ENCODE results near the gene SIRPG. TPM values are rescaled to one million over a fixed set of nuclear protein-coding genes. Genes with fewer than 3 reads are reported as not detected.
A peak's percentile ranks its signal among the peaks of the same experiment; 100 is the strongest.

The SIRPG gene
- total and polyA plus RNA-seq, 2 of the 13 experiments (the other 11 are each of a cell fraction or from before 2014, with no cell fraction given): not detected

DNA sequence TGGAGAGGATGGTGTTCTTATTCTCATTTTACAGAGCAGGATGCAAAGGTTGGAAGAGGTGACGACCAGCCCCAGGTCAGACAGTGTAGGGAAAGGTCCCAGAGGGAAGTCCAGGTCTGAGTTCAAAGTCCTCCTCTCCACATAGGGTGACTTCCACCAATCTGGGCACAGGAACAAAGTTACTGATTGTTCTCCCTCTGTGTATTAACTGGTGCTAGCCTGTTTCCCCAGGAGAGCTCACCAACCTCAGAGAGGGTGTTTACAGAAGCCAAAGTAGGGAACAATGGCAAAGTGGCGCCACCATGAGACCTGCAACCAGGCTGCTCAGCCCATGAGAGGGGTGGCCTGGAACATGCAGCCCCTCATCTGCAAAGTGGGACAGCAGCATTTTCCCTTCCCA, 21.0 kb downstream of the SIRPG start (continued):
- TF ChIP-seq, protein P1, sequence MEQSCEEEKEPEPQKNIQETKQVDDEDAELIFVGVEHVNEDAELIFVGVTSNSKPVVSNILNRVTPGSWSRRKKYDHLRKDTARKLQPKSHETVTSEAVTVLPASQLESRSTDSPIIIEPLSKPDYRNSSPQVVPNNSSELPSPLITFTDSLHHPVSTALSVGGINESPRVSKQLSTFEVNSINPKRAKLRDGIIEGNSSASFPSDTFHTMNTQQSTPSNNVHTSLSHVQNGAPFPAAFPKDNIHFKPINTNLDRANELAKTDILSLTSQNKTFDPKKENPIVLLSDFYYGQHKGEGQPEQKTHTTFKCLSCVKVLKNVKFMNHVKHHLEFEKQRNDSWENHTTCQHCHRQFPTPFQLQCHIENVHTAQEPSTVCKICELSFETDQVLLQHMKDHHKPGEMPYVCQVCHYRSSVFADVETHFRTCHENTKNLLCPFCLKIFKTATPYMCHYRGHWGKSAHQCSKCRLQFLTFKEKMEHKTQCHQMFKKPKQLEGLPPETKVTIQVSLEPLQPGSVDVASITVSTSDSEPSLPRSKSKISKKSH (CRISPR knock-in tag; IDR thresholded peaks at IDR 0.05; ENCODE audit: borderline replicate concordance): no peak
- TF ChIP-seq ZBTB20 (CRISPR knock-in tag; IDR thresholded peaks at IDR 0.05; ENCODE audit: borderline replicate concordance, low read depth) (peak; percentile 32; the same call in 1 of the 2 replicates), SETDB1 (CRISPR knock-in tag; IDR thresholded peaks at IDR 0.05; ENCODE audit: borderline replicate concordance) (no peak), HIVEP1 (CRISPR knock-in tag; IDR thresholded peaks at IDR 0.05) (0 out of 2 replicates have a peak, but pooled peaks have one; percentile 23), SRSF9 (IDR thresholded peaks at IDR 0.05; ENCODE audit: borderline replicate concordance, insufficient read depth, low read depth, low read length, poor library complexity, severe bottlenecking) (no peak), MATR3 (CRISPR knock-in tag; IDR thresholded peaks at IDR 0.05) (no peak), SOX5 (CRISPR knock-in tag; IDR thresholded peaks at IDR 0.05; ENCODE audit: borderline replicate concordance) (peak; percentile 92), KLF9 (CRISPR knock-in tag; IDR thresholded peaks at IDR 0.05; ENCODE audit: low read depth) (no peak), ASH2L (IDR thresholded peaks at IDR 0.05; ENCODE audit: insufficient read length, low read depth, low read length) (peak; percentile 27), ZC3H13 (CRISPR knock-in tag; IDR thresholded peaks at IDR 0.05) (no peak), ZNF772 (CRISPR knock-in tag; IDR thresholded peaks at IDR 0.05) (0 out of 2 replicates have a peak, but pooled peaks have one; percentile 28), MLLT10 (CRISPR knock-in tag; IDR thresholded peaks at IDR 0.05) (no peak), ZNF160 (CRISPR knock-in tag; IDR thresholded peaks at IDR 0.05) (no peak), FOXA1 (IDR thresholded peaks at IDR 0.05) (0 out of 2 replicates have a peak, but pooled peaks have one; percentile 30), FOXA1 (CRISPR knock-in tag; IDR thresholded peaks at IDR 0.05) (peak; percentile 97), RCOR2 (CRISPR knock-in tag; IDR thresholded peaks at IDR 0.05) (peak; percentile 76), ZNF713 (CRISPR knock-in tag; IDR thresholded peaks at IDR 0.05) (no peak), RBM39 (IDR thresholded peaks at IDR 0.05; ENCODE audit: low read depth, low read length, poor library complexity, severe bottlenecking) (no peak), ZNF121 (CRISPR knock-in tag; IDR thresholded peaks at IDR 0.05) (no peak), NFYC (CRISPR knock-in tag; IDR thresholded peaks at IDR 0.05) (no peak), BORCS8-MEF2B (CRISPR knock-in tag; IDR thresholded peaks at IDR 0.05) (no peak), RNF2 (conservative IDR thresholded peaks at IDR 0.05; ENCODE audit: low read depth) (no peak), ZNF619 (CRISPR knock-in tag; IDR thresholded peaks at IDR 0.05) (peak; percentile 40; the same call in 1 of the 2 replicates), ZNF724P (CRISPR knock-in tag; IDR thresholded peaks at IDR 0.05; ENCODE audit: borderline replicate concordance) (0 out of 2 replicates have a peak, but pooled peaks have one; percentile 31)
- TF ChIP-seq, protein P2, sequence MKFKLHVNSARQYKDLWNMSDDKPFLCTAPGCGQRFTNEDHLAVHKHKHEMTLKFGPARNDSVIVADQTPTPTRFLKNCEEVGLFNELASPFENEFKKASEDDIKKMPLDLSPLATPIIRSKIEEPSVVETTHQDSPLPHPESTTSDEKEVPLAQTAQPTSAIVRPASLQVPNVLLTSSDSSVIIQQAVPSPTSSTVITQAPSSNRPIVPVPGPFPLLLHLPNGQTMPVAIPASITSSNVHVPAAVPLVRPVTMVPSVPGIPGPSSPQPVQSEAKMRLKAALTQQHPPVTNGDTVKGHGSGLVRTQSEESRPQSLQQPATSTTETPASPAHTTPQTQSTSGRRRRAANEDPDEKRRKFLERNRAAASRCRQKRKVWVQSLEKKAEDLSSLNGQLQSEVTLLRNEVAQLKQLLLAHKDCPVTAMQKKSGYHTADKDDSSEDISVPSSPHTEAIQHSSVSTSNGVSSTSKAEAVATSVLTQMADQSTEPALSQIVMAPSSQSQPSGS (CRISPR knock-in tag; IDR thresholded peaks at IDR 0.05): peak; percentile 61; the same call in 1 of the 2 replicates
- TF ChIP-seq, protein P3, sequence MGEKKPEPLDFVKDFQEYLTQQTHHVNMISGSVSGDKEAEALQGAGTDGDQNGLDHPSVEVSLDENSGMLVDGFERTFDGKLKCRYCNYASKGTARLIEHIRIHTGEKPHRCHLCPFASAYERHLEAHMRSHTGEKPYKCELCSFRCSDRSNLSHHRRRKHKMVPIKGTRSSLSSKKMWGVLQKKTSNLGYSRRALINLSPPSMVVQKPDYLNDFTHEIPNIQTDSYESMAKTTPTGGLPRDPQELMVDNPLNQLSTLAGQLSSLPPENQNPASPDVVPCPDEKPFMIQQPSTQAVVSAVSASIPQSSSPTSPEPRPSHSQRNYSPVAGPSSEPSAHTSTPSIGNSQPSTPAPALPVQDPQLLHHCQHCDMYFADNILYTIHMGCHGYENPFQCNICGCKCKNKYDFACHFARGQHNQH (CRISPR knock-in tag; IDR thresholded peaks at IDR 0.05): peak; percentile 90
- TF ChIP-seq, protein P4, sequence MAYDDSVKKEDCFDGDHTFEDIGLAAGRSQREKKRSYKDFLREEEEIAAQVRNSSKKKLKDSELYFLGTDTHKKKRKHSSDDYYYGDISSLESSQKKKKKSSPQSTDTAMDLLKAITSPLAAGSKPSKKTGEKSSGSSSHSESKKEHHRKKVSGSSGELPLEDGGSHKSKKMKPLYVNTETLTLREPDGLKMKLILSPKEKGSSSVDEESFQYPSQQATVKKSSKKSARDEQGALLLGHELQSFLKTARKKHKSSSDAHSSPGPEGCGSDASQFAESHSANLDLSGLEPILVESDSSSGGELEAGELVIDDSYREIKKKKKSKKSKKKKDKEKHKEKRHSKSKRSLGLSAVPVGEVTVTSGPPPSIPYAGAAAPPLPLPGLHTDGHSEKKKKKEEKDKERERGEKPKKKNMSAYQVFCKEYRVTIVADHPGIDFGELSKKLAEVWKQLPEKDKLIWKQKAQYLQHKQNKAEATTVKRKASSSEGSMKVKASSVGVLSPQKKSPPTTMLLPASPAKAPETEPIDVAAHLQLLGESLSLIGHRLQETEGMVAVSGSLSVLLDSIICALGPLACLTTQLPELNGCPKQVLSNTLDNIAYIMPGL (CRISPR knock-in tag; IDR thresholded peaks at IDR 0.05; ENCODE audit: borderline replicate concordance in 1 of 2, low read depth in 1 of 2): peak; percentile 68 to 82; a peak in 3 of 4 replicates
